ENCODE data around the gene DBNDD1.

DNA sequence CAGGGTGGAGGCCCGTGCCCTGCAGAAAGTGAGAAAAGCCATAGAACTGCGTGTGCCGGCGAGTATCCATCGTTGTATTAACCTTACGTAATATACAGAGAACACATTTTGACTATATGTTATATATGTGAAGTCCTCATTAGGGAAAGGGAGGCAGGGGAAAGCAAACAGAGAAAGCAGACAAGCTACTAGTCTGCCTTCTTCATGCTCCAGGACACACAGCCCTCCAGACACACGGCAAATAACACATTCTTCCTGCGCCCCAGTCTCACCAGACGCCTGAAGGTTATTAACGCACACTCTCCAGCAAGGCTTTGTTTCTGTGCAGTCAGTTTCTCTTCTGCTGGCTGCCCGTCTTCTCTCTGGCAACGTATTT is 29.1 kb upstream of the DBNDD1 start:
- no peak for TF ChIP-seq EZH2 (IDR thresholded peaks at IDR 0.05; ENCODE audit: borderline replicate concordance)
- no peak for TF ChIP-seq EZH2phosphoT487 (IDR thresholded peaks at IDR 0.05; ENCODE audit: low read depth, severe bottlenecking, unreplicated experiment)
- TF ChIP-seq, protein P1, sequence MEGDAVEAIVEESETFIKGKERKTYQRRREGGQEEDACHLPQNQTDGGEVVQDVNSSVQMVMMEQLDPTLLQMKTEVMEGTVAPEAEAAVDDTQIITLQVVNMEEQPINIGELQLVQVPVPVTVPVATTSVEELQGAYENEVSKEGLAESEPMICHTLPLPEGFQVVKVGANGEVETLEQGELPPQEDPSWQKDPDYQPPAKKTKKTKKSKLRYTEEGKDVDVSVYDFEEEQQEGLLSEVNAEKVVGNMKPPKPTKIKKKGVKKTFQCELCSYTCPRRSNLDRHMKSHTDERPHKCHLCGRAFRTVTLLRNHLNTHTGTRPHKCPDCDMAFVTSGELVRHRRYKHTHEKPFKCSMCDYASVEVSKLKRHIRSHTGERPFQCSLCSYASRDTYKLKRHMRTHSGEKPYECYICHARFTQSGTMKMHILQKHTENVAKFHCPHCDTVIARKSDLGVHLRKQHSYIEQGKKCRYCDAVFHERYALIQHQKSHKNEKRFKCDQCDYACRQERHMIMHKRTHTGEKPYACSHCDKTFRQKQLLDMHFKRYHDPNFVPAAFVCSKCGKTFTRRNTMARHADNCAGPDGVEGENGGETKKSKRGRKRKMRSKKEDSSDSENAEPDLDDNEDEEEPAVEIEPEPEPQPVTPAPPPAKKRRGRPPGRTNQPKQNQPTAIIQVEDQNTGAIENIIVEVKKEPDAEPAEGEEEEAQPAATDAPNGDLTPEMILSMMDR (IDR thresholded peaks at IDR 0.05; ENCODE audit: poor library complexity) = no peak

Measured in hepatocyte (in vitro differentiated cells).